Neural cell (in vitro differentiated cells): ENCODE data around the gene PHACTR4. TPM values are rescaled to one million over a fixed set of nuclear protein-coding genes. Genes with fewer than 3 reads are reported as not detected.

Experiments used
- H2AFZ ChIP-seq: fragments of 200-600, 300-800 bp; sonication (generic), shearing (Covaris generic); 2 replicates; pipeline ENCODE4 v1.6.0; 2014; ENCODE audit warnings: low read depth, mild to moderate bottlenecking, antibody characterized with exemption, low read length, moderate library complexity
- H3F3A ChIP-seq: fragments of 200-600 bp; shearing (Covaris generic); 2 replicates; pipeline ENCODE4 v1.6.1; 2016; ENCODE audit warnings: mild to moderate bottlenecking, moderate library complexity, mixed read lengths, antibody characterized with exemption, low read length; ENCODE audit not compliant: insufficient read depth, poor library complexity, severe bottlenecking
- H3K27ac ChIP-seq: fragments of 200-600, 300-800 bp; sonication (generic), shearing (Covaris generic); 2 replicates; pipeline ENCODE4 v1.5.1; 2014; ENCODE audit warnings: mild to moderate bottlenecking, low read length, moderate library complexity
- H3K27me3 ChIP-seq: fragments of 300-800, 200-600 bp; sonication (generic), shearing (Covaris generic); 2 replicates; pipeline ENCODE4 v1.6.0; 2014; ENCODE audit warnings: mild to moderate bottlenecking, low read depth, low read length, moderate library complexity; ENCODE audit not compliant: insufficient read depth
- H3K36me3 ChIP-seq: fragments of 300-800, 200-600 bp; sonication (generic), shearing (Covaris generic); 2 replicates; pipeline ENCODE4 v1.5.1; 2014; ENCODE audit warnings: mild to moderate bottlenecking, antibody characterized with exemption, low read length, moderate library complexity; ENCODE audit not compliant: insufficient read depth
- H3K4me2 ChIP-seq: fragments of 300-800, 200-600 bp; sonication (generic), shearing (Covaris generic); 2 replicates; pipeline ENCODE4 v1.6.0; 2014; ENCODE audit warnings: mild to moderate bottlenecking, low read length
- H3K4me3 ChIP-seq: fragments of 300-800, 200-600 bp; sonication (generic), shearing (Covaris generic); 2 replicates; pipeline ENCODE4 v1.5.1; 2014; ENCODE audit warnings: mild to moderate bottlenecking, low read length, moderate library complexity
- H3K79me2 ChIP-seq: fragments of 200-600 bp; shearing (Covaris generic); replicated peaks from 2 replicates; pipeline ENCODE4 v1.6.0; 2014; ENCODE audit warnings: mild to moderate bottlenecking, low read length, moderate library complexity; ENCODE audit not compliant: insufficient read depth
- H3K9ac ChIP-seq: fragments of 300-800, 200-600 bp; sonication (generic), shearing (Covaris generic); 2 replicates; pipeline ENCODE4 v1.6.1; 2016; ENCODE audit warnings: mild to moderate bottlenecking, low read length, mixed read lengths
- H3K9me2 ChIP-seq: fragments of 200-600 bp; shearing (Covaris generic); 2 replicates; pipeline ENCODE4 v1.6.1; 2016; ENCODE audit warnings: mild to moderate bottlenecking, low read length, mixed read lengths; ENCODE audit not compliant: insufficient read depth
- H3K9me3 ChIP-seq: fragments of 200-600, 300-800 bp; sonication (generic), shearing (Covaris generic); 2 replicates; pipeline ENCODE4 v1.6.1; 2016; ENCODE audit warnings: mild to moderate bottlenecking, mixed run types, low read length, moderate library complexity, mixed read lengths
- H4K20me1 ChIP-seq: fragments of 200-600 bp; shearing (Covaris generic); 2 replicates; pipeline ENCODE4 v1.6.1; 2016; ENCODE audit warnings: mild to moderate bottlenecking, mixed run types; ENCODE audit not compliant: insufficient read depth
- CTCF ChIP-seq: fragments of 450-650 bp; IDR thresholded peaks from 2 replicates; pipeline ENCODE4 v1.5.1; 2014; ENCODE audit warnings: antibody characterized with exemption, mild to moderate bottlenecking, moderate library complexity; ENCODE audit not compliant: poor library complexity, severe bottlenecking
- EP300 ChIP-seq: fragments of 450-650 bp; conservative IDR thresholded peaks from 2 replicates; pipeline ENCODE4 v1.6.1; 2014; ENCODE audit warnings: antibody characterized with exemption, mild to moderate bottlenecking, moderate library complexity; ENCODE audit not compliant: poor library complexity, severe bottlenecking
- EZH2 ChIP-seq: fragments of 200-600, 300-800 bp; shearing (Covaris generic), sonication (generic); IDR thresholded peaks from 2 replicates; pipeline ENCODE4 v1.6.1; 2014; ENCODE audit warnings: antibody characterized with exemption, low read length, borderline replicate concordance, mild to moderate bottlenecking; ENCODE audit not compliant: insufficient read depth, poor library complexity, severe bottlenecking
- MXI1 ChIP-seq: fragments of 450-650 bp; conservative IDR thresholded peaks from 2 replicates; pipeline ENCODE4 v1.6.1; 2014; ENCODE audit warnings: antibody characterized with exemption, mild to moderate bottlenecking; ENCODE audit not compliant: poor library complexity, severe bottlenecking
- POLR2AphosphoS5 ChIP-seq: IDR thresholded peaks from 2 replicates; pipeline ENCODE4 v1.6.1; 2012
- RAD21 ChIP-seq: fragments of 450-650 bp; conservative IDR thresholded peaks from 2 replicates; pipeline ENCODE4 v1.6.1; 2014; ENCODE audit warnings: antibody characterized with exemption, mild to moderate bottlenecking, moderate library complexity
- REST ChIP-seq: IDR thresholded peaks from 2 replicates; pipeline ENCODE4 v1.6.1; 2012; ENCODE audit warnings: borderline replicate concordance
- SMC3 ChIP-seq: fragments of 450-650 bp; conservative IDR thresholded peaks from 2 replicates; pipeline ENCODE4 v1.6.1; 2014; ENCODE audit warnings: antibody characterized with exemption, mild to moderate bottlenecking, moderate library complexity; ENCODE audit not compliant: poor library complexity
- TAF1 ChIP-seq: IDR thresholded peaks from 2 replicates; pipeline ENCODE4 v1.6.1; 2012; ENCODE audit warnings: low read depth
- polyA plus RNA-seq: library from polyadenylated mRNA; depleted of rRNA; stranded (reverse); fragments of >200 nt; gene quantifications from 2 replicates; pipeline ENCODE4 v1.2.3, GENCODE V29; 2014

Gene PHACTR4
- polyA plus RNA-seq, 1 donor from 2014 or later = 7.9 TPM

GRCh38 chr1:28503117-28503516 is 133.6 kb downstream of the PHACTR4 start:
- H3K4me3 ChIP-seq = no peak overlapping the region
- H3K9me3 ChIP-seq = no peaks in the 10 kb centered on the region
- H2AFZ ChIP-seq = no peak overlapping the region
- no peaks in the 10 kb centered on the region for H3K27me3 ChIP-seq
- H3K79me2 ChIP-seq = peaks cover 15% of the 10 kb centered on the region
- no peaks in the 10 kb centered on the region for H3K9me2 ChIP-seq
- H3K9ac ChIP-seq = no peak overlapping the region
- H3K4me2 ChIP-seq = no peak overlapping the region
- H4K20me1 ChIP-seq = no peaks in the 10 kb centered on the region
- H3F3A ChIP-seq = no peaks in the 10 kb centered on the region
- no peak overlapping the region for H3K27ac ChIP-seq
- TF ChIP-seq REST (no peak), POLR2AphosphoS5 (no peak), RAD21 (no peak)
- no peaks in the 10 kb centered on the region for H3K36me3 ChIP-seq

- peak; percentile 84 for TF ChIP-seq POLR2AphosphoS5
- TF ChIP-seq EP300 = peak; percentile 35
- no peak for TF ChIP-seq CTCF
- no peak for TF ChIP-seq MXI1
- TF ChIP-seq EZH2 = no peak
- TF ChIP-seq TAF1 = peak; percentile 75
- peak; percentile 39 for TF ChIP-seq SMC3
- no peak for TF ChIP-seq RAD21
- TF ChIP-seq REST = peak; percentile 41
- H3K4me2 ChIP-seq = peak within 1 kb of the TSS; percentile 98
- no peaks in the 10 kb centered on the region for H3K9me2 ChIP-seq
- no peaks in the 10 kb centered on the region for H3K9me3 ChIP-seq
- peak within 1 kb of the TSS; percentile 85 for H3K4me3 ChIP-seq
- H4K20me1 ChIP-seq = no peaks in the 10 kb centered on the region
- peaks cover 15% of the 10 kb centered on the region for H3K79me2 ChIP-seq
- H3F3A ChIP-seq = no peaks in the 10 kb centered on the region
- H3K27ac ChIP-seq = peak within 1 kb of the TSS; percentile 85
- peaks cover 6% of the 10 kb centered on the region for H3K36me3 ChIP-seq
- no peaks in the 10 kb centered on the region for H3K27me3 ChIP-seq
- peak within 1 kb of the TSS; percentile 77 for H3K9ac ChIP-seq
- peak within 1 kb of the TSS; percentile 99 for H2AFZ ChIP-seq
Measured at GRCh38 chr1:28505406-28506187, 136.1 kb downstream of the PHACTR4 start, which contains the start of gene RCC1. RCC1 (plus strand) TSS chr1:28506043; CDS start chr1:28529867, 23,824 bp downstream.
